ENCODE measurements around the gene DENND1B. TPM values are rescaled to one million over a fixed set of nuclear protein-coding genes. Genes with fewer than 3 reads are reported as not detected.

DENND1B gene
- total RNA-seq, 1 experiment from 2014 or later = 6.3 TPM

DNA sequence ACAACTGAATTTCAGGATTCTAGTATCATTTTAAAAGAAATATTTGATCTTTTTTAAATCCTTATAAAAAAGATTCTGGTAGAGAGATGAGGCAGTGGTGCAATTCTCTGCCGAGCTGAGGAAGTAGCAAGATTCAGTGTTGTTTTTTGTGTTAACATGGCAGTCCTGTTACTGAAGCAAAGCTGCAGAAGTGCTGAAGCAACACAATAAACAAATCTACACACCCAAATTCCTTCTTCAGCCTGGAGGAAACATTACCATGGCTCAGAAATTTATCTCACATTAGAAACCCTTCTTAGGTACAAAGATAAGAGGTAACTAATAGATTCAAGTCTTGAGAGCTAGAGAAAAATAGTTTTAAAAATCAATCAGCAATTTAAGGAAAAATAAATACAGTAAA lies 216.0 kb downstream of the DENND1B start:
- H2BK15ac ChIP-seq (ENCODE audit: low read depth, low read length) = no peak overlapping the region
- no peak overlapping the region for H3K23ac ChIP-seq (ENCODE audit: insufficient read length, low read depth, low read length)
- no CpG with 5 or more reads among the region's 1 CpG for WGBS (ENCODE audit: extremely low coverage, insufficient read length, low lambda C conversion rate)
- no peaks in the 10 kb centered on the region for H3K4me1 Mint-ChIP-seq
- no peak overlapping the region for H3T11ph ChIP-seq (ENCODE audit: low read length)
- no peak overlapping the region for H3K9ac ChIP-seq (ENCODE audit: extremely low read depth, insufficient read length, low read length)
- no peak overlapping the region for H2AK5ac ChIP-seq (ENCODE audit: insufficient read length, low read length)
- no peak overlapping the region for H2BK12ac ChIP-seq (ENCODE audit: insufficient read length, low read depth, low read length)
- H3K23me2 ChIP-seq (ENCODE audit: insufficient read length, low read depth, low read length, poor library complexity, severe bottlenecking) = no peaks in the 10 kb centered on the region
- no peak for TF ChIP-seq CTCF (conservative IDR thresholded peaks at IDR 0.05)
- no peak overlapping the region for H3K56ac ChIP-seq (ENCODE audit: insufficient read length, low read depth, low read length)
- no peaks in the 10 kb centered on the region for H3K4me1 ChIP-seq (ENCODE audit: insufficient read depth, low read length)
- H3K14ac ChIP-seq (ENCODE audit: insufficient read depth, low read length) = no peak overlapping the region
- H4K5ac ChIP-seq (ENCODE audit: insufficient read length, low read depth, low read length) = no peak overlapping the region
- no peaks in the 10 kb centered on the region for H3K9me3 ChIP-seq (ENCODE audit: control insufficient read depth, low read depth, low read length)
- no peak overlapping the region for H3K4me3 Mint-ChIP-seq
- no peak overlapping the region for H4K91ac ChIP-seq (ENCODE audit: insufficient read length, low read depth, low read length)
- no peak overlapping the region for H3K4ac ChIP-seq (ENCODE audit: low read depth, low read length)
- no peak overlapping the region for H2BK20ac ChIP-seq (ENCODE audit: low read depth, low read length, poor library complexity, severe bottlenecking)
- no peaks in the 10 kb centered on the region for H3K27me3 ChIP-seq (ENCODE audit: insufficient read depth, low read length)
- no peak for DNase-seq
- no peaks in the 10 kb centered on the region for H3K27me3 Mint-ChIP-seq (ENCODE audit: low read depth)
- H3K79me2 ChIP-seq (ENCODE audit: insufficient read depth, low read length) = no peaks in the 10 kb centered on the region
- H4K8ac ChIP-seq (replicated peaks; ENCODE audit: insufficient read length, low read depth, low read length) = no peak overlapping the region
- no peak overlapping the region for H2BK5ac ChIP-seq (ENCODE audit: insufficient read length, low read length)
- H3K18ac ChIP-seq (ENCODE audit: insufficient read length, low read depth, low read length) = no peak overlapping the region
- no peak overlapping the region for H3K27ac ChIP-seq (ENCODE audit: insufficient read length, low read depth, low read length)
- no peak overlapping the region for H3K4me2 ChIP-seq (ENCODE audit: insufficient read depth, insufficient read length, low read length)
- H3K27ac Mint-ChIP-seq = no peak overlapping the region
- H3K79me1 ChIP-seq (ENCODE audit: insufficient read depth, low read depth, low read length, poor library complexity, severe bottlenecking) = no peaks in the 10 kb centered on the region
- no peaks in the 10 kb centered on the region for H4K20me1 ChIP-seq (ENCODE audit: control insufficient read depth, insufficient read depth, insufficient read length)
- no peak overlapping the region for H2BK120ac ChIP-seq (ENCODE audit: low read depth, low read length, poor library complexity, severe bottlenecking)
- H2AFZ ChIP-seq (ENCODE audit: low read length) = no peak overlapping the region
- no peaks in the 10 kb centered on the region for H3K9me3 Mint-ChIP-seq
- no peaks in the 10 kb centered on the region for H3K36me3 Mint-ChIP-seq (ENCODE audit: insufficient read depth in 1 of 3, low read depth in 3 of 3)
